Activated CD8-positive, alpha-beta memory T cell treated with anti-CD3 and anti-CD28 coated beads for 1 hour (primary cell): ENCODE data around the gene GEN1.
"Not testable (repeated sequence)": the region's sequence is repeated elsewhere in the genome, so short reads cannot be mapped to it uniquely, and the experiment has no call there.

Source experiments
- DNase-seq, 2 donors: peaks; one replicate each; pipeline ENCODE4 v3.0.0-alpha.2; 2020; ENCODE audit warnings: low read depth in 1 of 2; ENCODE audit errors: extremely low read depth in 1 of 2

GEN1 gene

DNA sequence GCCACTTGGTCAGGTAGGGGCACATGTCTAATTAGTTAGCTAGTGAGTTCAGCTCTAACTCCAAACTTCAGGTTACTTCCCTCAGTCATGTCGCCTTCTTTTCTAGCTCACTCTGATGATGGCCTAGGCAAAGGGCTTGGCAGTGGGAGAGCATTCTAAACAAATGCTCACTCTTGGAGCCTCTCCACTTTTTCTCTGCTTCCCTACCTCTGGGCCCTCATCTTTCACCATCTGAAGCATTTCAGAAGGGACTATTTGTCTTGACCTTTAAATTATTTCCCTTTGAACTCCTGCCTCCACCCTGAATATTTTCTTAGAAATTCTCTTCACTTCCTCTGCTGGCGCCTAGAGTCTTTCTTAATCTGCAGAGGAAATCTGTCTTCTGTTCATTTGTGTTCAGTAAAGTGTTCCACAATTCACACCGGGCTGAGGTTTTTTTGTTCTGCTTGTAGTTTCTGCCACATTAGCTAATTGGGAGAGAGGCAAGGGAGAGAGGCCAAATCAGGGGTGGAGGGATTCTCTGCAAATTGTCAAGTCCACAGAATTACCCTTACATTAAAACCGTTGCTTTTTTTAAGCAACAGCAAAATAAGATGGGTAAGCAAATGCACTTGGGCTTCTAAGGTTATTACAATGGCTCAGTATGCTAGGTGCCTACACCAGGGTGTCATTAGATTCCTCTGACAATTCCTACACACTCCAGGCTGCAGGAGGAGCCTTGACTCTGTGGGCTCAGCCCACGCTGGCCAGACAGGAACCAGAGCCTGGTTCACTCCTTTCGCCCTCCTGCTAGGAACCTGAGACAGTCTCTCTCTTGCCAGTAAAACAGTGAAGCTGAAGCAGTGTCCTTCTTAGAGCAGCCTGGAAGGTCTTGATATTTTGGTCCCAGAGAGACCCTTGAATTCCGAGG, 67.9 kb downstream of the GEN1 start:
- no peak for DNase-seq

DNA sequence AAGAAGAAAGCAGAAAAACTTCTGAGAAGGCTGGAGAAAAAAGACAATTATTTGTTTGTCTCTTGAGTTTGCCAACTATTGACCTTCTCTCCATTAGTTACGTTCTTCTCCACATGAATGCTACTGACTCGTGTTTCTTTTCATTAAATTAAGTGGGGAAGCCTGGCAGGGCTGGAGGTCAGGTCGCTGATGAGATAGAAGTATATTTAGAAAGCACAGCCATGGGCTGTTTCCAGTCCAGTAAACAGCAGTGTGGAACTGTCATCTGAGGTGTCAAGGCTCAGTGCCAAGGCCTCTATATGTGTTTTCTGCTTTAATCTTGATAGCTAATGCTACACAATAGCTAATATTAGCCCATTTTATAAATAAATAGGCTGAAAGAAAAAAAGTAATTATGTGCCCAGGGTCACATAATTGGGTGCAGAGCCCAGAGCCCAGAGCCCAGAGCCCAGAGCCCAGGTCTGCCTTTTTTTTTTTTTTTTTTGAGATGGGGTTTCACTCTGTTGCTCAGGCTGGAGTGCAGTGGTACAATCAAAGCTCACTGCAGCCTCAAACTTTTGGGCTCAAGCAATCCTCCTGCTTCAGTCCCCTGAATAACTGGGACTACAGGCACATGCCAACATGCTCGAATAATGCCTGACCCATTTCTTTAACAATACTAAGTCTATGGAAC, 68.6 kb downstream of the GEN1 start:
- DNase-seq = no peak

DNA sequence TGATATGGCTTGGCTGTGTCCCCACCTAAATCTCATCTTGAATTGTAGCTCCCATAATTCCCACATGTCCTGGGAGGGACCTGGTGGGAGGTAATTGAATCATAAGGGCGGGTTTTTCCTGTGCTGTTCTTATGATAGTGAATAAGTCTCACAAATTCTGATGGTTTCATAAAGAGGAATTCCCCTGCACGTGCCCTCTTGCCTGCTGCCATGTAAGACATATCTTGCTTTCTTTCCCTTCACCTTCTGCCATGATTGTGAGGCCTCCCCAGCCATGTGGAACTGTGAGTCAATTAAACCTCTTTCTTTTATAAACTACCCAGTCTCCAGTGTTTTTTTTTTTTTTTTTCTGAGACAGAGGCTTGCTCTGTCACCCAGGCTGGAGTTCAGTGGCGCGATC, 69.7 kb downstream of the GEN1 start:
- not testable (repeated sequence) for DNase-seq

DNA sequence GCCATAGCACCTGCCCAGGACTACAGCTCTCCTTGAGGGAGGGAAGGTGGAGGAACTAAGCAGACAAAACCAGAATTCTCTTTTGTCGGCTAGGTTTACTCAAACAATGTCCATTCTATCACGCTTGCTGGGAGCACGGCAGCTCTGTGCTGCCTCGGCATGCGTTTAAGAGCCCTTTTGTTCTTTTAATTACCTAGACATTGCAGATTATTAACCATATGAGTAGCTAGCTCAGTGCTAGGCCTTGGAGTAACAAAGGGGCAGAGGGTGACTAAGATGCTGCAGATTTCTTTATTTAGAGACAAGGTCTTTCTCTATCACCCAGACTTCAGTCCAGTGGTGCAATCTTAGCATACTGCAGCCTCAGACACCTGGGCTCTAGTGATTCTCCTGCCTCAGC, 73.4 kb downstream of the GEN1 start:
- no peak for DNase-seq

DNA sequence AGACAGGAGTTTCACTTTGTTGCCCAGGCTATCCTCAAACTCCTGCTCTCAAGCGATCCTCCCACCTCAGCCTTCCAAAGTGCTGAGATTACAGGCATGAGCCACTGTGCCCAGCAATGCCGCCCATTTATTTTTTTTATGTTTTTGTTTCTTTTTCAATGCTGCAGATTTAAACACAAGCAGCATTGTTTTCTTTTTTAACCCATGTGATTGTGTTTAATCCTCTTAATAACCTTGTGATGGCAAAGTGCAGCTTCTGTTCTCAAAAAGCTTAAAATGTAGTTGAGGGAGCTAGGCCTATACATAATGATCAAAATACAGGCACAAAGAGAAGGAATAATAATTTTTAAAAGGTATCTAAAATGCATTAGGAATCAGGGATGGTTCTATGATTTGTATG, 73.8 kb downstream of the GEN1 start:
- no peak for DNase-seq

DNA sequence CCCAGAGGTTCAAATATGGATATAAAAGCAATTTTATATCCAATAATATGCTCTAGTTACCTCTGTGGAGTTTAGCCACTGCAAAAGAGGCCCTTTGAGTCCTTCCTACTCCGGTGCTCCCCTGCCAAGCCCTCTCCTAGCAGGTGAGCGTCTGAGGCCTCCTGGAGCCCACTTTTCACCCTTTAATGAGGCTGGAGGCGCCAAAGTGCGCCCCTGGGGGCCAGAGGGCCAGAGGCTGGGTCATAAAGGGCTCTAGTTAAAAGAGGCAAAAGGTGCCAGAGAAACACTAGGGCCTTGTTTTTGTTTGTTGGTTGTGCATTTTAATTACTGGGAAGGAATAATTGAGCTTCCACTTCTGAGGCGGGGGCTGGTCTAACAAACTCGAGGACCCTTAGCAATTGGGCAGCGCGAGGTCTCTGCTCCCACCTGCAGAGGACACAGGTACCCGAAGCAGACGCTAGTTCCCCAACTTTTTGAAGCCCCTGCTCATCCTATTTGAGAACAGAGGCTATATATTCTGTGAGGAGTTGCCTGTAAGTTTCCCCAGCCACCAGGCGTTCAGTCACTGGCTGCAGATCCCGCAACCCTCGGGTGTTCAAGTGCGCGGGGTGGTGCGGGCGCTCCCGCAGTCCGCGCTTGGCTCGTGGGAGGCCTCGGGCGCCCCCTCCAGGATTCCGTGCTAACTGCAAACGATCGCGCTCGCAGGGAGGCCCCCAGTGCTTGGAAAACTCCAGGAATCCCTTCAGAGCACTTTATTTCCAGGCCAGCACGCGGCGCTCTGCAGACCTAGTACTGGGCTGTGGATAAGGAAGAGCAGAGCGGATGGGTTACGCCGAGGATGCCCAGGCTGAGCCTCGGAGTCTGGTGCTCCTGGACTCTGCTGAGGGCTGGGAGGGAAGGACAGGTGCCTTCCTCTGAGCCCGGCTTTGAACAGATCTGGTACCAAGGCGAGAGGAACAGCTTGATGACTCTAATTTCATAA, 76.4 kb downstream of the GEN1 start:
- no peak for DNase-seq

DNA sequence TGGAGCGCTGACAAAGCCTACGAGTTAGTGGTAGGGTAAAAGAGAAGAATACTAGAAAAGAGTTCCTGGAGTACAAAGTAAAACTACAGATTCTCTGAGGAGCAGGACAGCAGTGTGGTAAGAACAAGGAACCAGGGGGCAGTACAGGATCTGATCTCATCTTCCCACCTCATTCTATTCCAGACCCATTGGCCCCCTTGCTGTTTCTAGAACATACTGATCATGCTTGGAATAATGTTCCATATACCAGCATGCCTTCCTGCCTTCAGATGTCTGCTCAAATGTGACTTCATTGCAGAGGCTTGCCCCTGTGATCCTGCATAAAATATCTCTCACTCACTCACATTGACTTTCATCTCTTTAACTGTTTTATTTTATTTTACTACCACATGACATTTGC, 81.6 kb downstream of the GEN1 start:
- DNase-seq = no peak
